Measurements from ENCODE around the gene SERTAD1.

DNA sequence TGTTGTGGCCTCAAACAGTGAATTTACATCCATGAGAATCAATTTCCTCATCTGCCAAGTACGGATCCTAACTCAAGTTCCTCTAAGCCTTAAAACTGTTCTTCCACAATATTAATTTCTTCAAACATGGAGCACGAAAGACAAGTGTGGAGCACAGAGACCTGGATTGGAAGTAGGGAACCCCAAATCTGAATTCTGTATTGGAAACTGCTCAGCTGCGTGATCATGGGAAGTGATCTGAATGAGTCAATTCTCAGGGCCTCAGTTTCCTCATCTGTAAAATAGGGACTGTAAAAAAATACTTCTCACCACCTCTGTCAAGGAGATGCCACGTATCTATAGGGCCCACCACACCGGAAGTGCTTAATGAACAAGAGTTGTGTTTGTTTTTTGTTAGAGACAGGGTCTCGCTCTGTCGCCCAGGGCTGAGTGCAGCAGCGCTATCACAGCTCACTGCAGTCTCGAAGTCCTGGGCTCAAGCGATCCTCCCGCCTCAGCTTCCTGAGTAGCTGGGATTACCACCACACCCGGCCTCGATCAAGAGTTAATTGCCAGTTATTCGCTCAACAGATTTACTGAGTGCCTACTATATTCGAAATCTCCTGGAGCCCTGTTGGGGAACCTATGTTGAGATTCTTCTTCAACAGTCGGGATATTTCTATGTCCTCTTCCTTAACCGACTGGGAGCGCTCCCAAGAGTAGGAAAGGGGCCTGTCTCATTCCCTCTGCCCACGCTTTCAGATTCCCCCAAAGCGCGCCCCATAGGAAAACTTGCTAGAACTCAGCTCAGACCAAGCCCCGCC lies 16.7 kb upstream of the SERTAD1 start:
- no peak for TF ChIP-seq GATA3 (IDR thresholded peaks at IDR 0.05; ENCODE audit: low read depth, low read length)
- no peak for TF ChIP-seq GATA2 (IDR thresholded peaks at IDR 0.05; ENCODE audit: low read depth, low read length)
